MM.1S (cell line): ENCODE measurements around the gene ADPRS.

Experiments used
- CTCF ChIP-seq: fragments of 300-600 bp; sonication (generic); IDR thresholded peaks from 2 replicates; pipeline ENCODE4 v1.5.1; 2016; ENCODE audit warnings: antibody characterized with exemption, low read length, mixed read lengths
- EZH2phosphoT487 ChIP-seq: fragments of 300-600 bp; sonication (generic); IDR thresholded peaks from 2 replicates; pipeline ENCODE4 v1.6.1; 2018; ENCODE audit warnings: antibody characterized with exemption, low read length

DNA sequence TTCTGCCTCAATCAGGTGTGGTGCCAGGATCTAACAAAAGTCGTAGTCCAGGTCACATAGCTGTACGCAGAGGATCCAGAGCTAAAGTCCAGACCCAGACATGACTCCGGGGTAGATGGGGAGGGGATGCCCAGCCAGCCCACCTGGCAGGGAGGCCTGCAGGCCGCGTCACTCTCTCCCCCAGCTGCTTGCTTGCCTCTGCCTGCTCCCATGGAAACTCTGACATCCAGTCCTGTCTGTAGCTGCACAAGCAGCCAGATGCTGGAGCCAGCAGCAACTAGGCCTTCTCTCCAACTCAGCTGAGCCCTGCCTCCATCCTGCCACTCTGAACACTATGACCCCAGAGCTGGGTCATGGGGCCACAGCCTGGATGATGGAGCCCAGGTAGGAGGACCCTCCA is 28.2 kb downstream of the ADPRS start:
- TF ChIP-seq CTCF (no peak), EZH2phosphoT487 (no peak)
